Lower leg skin (tissue), 4 donors: ENCODE results near the gene LYPD4. TPM values are rescaled to one million over a fixed set of nuclear protein-coding genes. Genes with fewer than 3 reads are reported as not detected.
"Not testable (repeated sequence)": the region's sequence is repeated elsewhere in the genome, so short reads cannot be mapped to it uniquely, and the experiment has no call there.

Source experiments
- DNase-seq, 2 donors: peaks; one replicate each; pipeline ENCODE4 v3.0.0-alpha.2; 2019; ENCODE audit warnings: low spot score in 2 of 2
- H3K4me3 ChIP-seq: fragments of 200-600 bp; sonication (generic); 2 replicates; pipeline ENCODE4 v1.5.1; 2017; ENCODE audit warnings: mild to moderate bottlenecking, low read depth; ENCODE audit not compliant: poor library complexity, severe bottlenecking
- CTCF ChIP-seq, 3 donors: fragments of 450-650 bp; IDR thresholded peaks; one replicate each; pipeline ENCODE4 v1.5.1; 2016; ENCODE audit warnings: antibody characterized with exemption in 3 of 3, mild to moderate bottlenecking in 3 of 3, moderate library complexity in 2 of 3
- POLR2A ChIP-seq, 2 donors: fragments of 450-650 bp; IDR thresholded peaks; one replicate each; pipeline ENCODE4 v1.6.1; 2016 to 2017; ENCODE audit warnings: antibody characterized with exemption in 2 of 2, mild to moderate bottlenecking in 1 of 2, moderate library complexity in 1 of 2
- WGBS, 2 donors: methylation state at CpG; one replicate each; pipeline ENCODE4 v1.1.5; 2018; 5-methylcytosine and 5-hydroxymethylcytosine counted together
- intact Hi-C: fragments of 100-400 bp; cut with DNase I; formaldehyde crosslinking; loops from one replicate; pipeline ENCODE4 v1.15.0; 2023; ENCODE audit warnings: low total_unique reads
- microRNA-seq, 2 donors: library from miRNA; unstranded; fragments of <30 nt; microRNA quantifications; one replicate each; pipeline ENCODE4, GENCODE V29; 2016; ENCODE audit warnings: borderline replicate concordance in 2 of 2, borderline number of aligned reads in 1 of 2
- total RNA-seq, 4 donors: library from RNA; depleted of rRNA; stranded (reverse); fragments of >200 nt; gene quantifications; one replicate each; pipeline ENCODE4 v1.1.0, GENCODE V29; 2016

LYPD4 gene
- total RNA-seq, 4 donors from 2014 or later = not detected

GRCh38 chr19:41795031-41795461, 49.4 kb downstream of the LYPD4 start:
- TF ChIP-seq POLR2A (IDR thresholded peaks at IDR 0.05) = no peak
- TF ChIP-seq CTCF (IDR thresholded peaks at IDR 0.05) = no peak
- H3K4me3 ChIP-seq = no peak overlapping the region
- WGBS, 2 donors = 35 to 41% methylated on average over 5 of the region's 5 CpGs
- DNase-seq = no peak
- intact Hi-C loops = no loop called here

GRCh38 chr19:41793414-41793727, 51.1 kb downstream of the LYPD4 start:
- 0% methylated on average over 1 of the region's 1 CpG for WGBS, 2 donors
- TF ChIP-seq CTCF (IDR thresholded peaks at IDR 0.05) (no peak), POLR2A (IDR thresholded peaks at IDR 0.05) (no peak)
- DNase-seq = no peak
- intact Hi-C loops = no loop called here
- no peak overlapping the region for H3K4me3 ChIP-seq

GRCh38 chr19:41792513-41793413, 51.7 kb downstream of the LYPD4 start:
- DNase-seq = no peak
- intact Hi-C loops = no loop called here
- WGBS, 2 donors = 19 to 26% methylated on average over 22 of the region's 22 CpGs
- TF ChIP-seq CTCF (IDR thresholded peaks at IDR 0.05) (no peak), POLR2A (IDR thresholded peaks at IDR 0.05) (no peak)
- H3K4me3 ChIP-seq = no peak overlapping the region

GRCh38 chr19:41789053-41789452, 55.4 kb downstream of the LYPD4 start:
- 61 to 78% methylated on average over 3 to 5 of the region's 5 CpGs for WGBS, 2 donors
- intact Hi-C loops, DNase-seq, H3K4me3 ChIP-seq: not testable (repeated sequence)

GRCh38 chr19:41788518-41788917, 56.0 kb downstream of the LYPD4 start:
- DNase-seq, H3K4me3 ChIP-seq, intact Hi-C loops: not testable (repeated sequence)
- no CpG with 5 or more reads among the region's 1 CpG for WGBS, 2 donors

Small RNAs within 50 kb of the gene (microRNA-seq; reads per million reads assigned to microRNA genes)
- 0 reads per million in 2 donors for gene MIR6797

Other genes with a start within 250 kb of the LYPD4 start
- gene CEACAM4, start 217.6 kb downstream of the LYPD4 start, total RNA-seq = under 1 TPM in 2 of 4 donors, not detected in 2; 0.84 to 0.88 TPM
- gene CEACAM7, start 156.4 kb downstream of the LYPD4 start, total RNA-seq = 1 to 10 TPM; 3.7 to 7.8 (median 5.0) TPM
- gene CEACAM5, start 136.1 kb downstream of the LYPD4 start, total RNA-seq = 10 to 100 TPM in 2 of 4 donors, 1 to 10 TPM in 2; 6.0 to 14.0 (median 9.1) TPM
- gene CEACAM6, start 89.2 kb downstream of the LYPD4 start, total RNA-seq = 10 to 100 TPM in 2 of 4 donors, 1 to 10 TPM in 2; 2.6 to 23.1 (median 14.5) TPM
- not detected for gene CEACAM3, start 48.1 kb downstream of the LYPD4 start, total RNA-seq
- not detected for gene DMRTC2, start 359 bp upstream of the LYPD4 start, total RNA-seq
- gene RPS19, start 15.6 kb upstream of the LYPD4 start, total RNA-seq = 1,000 to 10,000 TPM; 1,327 to 3,048 (median 2,121) TPM
- under 1 TPM in 1 of 4 donors, not detected in 3; 0.81 TPM for gene CD79A, start 32.6 kb upstream of the LYPD4 start, total RNA-seq
- gene ARHGEF1, start 38.5 kb upstream of the LYPD4 start, total RNA-seq = 10 to 100 TPM; 56.9 to 94.3 (median 68.7) TPM
- under 1 TPM in 1 of 4 donors, not detected in 3; 0.16 TPM for gene ERFL, start 83.8 kb upstream of the LYPD4 start, total RNA-seq
- 100 to 1,000 TPM; 125 to 152 (median 128) TPM for gene RABAC1, start 114.6 kb upstream of the LYPD4 start, total RNA-seq
- not detected for gene ATP1A3, start 149.5 kb upstream of the LYPD4 start, total RNA-seq
- gene GRIK5, start 225.5 kb upstream of the LYPD4 start, total RNA-seq = 1 to 10 TPM in 1 of 4 donors, under 1 TPM in 3; 0.11 to 1.4 (median 0.82) TPM
- gene ZNF574, start 231.5 kb upstream of the LYPD4 start, total RNA-seq = 10 to 100 TPM; 28.4 to 52.1 (median 30.8) TPM